ENCODE data around the gene EHBP1.

DNA sequence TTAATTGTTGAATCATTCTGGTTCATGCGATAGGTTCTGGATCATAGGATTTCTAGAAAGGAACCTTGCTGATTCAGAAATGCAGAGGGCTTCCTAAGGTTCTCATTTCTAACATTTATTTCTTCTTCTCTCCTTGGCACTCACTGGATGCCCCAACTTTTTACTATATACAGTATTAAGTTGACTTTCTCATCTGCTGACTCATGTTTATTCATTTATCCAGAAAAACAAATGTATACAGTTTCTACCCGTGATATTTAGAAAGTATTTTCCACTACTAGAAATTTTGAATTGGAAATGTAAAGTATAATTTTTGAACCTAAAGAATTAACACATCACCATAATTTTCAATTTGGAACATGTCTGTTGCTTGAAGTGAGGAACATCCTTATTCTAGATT, 312.9 kb downstream of the EHBP1 start:
- TF ChIP-seq ZNF274 (IDR thresholded peaks at IDR 0.05; ENCODE audit: low read depth, low read length) = no peak
- TF ChIP-seq YY1 (IDR thresholded peaks at IDR 0.05; ENCODE audit: insufficient read depth, insufficient read length) = no peak
